Esophagus muscularis mucosa (tissue), 4 donors: ENCODE data around the gene TTC9C. TPM values are rescaled to one million over a fixed set of nuclear protein-coding genes. Genes with fewer than 3 reads are reported as not detected.

Experiments used
- DNase-seq: peaks from one replicate; pipeline ENCODE4 v3.0.0-alpha.2; 2017; ENCODE audit errors: extremely low spot score
- H3K27ac ChIP-seq, 4 donors: fragments of 200-600 bp; sonication (generic); replicated peaks in 1 of 4; 1 replicate in 3 of 4; 2 replicates in 1 of 4; pipeline ENCODE4 v1.5.1; 2016 to 2019; ENCODE audit warnings: mild to moderate bottlenecking in 1 of 4
- H3K27me3 ChIP-seq, 4 donors: fragments of 200-600 bp; sonication (generic); one replicate each; pipeline versions ENCODE4 v1.5.1 to v1.6.0; 2016 to 2019
- H3K36me3 ChIP-seq, 4 donors: fragments of 200-600 bp; sonication (generic); one replicate each; pipeline ENCODE4 v1.5.1; 2016 to 2019
- H3K4me1 ChIP-seq, 4 donors: fragments of 200-600 bp; sonication (generic); one replicate each; pipeline ENCODE4 v1.5.1; 2016 to 2019
- H3K4me3 ChIP-seq, 4 donors: fragments of 200-600 bp; sonication (generic); 1 replicate in 2 of 4; 2 replicates in 2 of 4; pipeline ENCODE4 v1.5.1; 2016 to 2019; ENCODE audit warnings: mild to moderate bottlenecking in 4 of 4, moderate library complexity in 1 of 4
- H3K9me3 ChIP-seq, 4 donors: fragments of 200-600 bp; sonication (generic); 1 replicate in 3 of 4; 2 replicates in 1 of 4; pipeline ENCODE4 v1.5.1; 2016 to 2019
- CTCF ChIP-seq, 3 experiments: fragments of 200-600 bp in 2 of 3; fragments of 450-650 bp in 1 of 3; sonication (generic) in 2 of 3; IDR thresholded peaks; one replicate each; pipeline ENCODE4 v1.5.1; 2017 to 2019; ENCODE audit warnings: antibody characterized with exemption in 3 of 3, mild to moderate bottlenecking in 2 of 3, moderate library complexity in 1 of 3
- EP300 ChIP-seq: sonication (generic); formaldehyde crosslinking; IDR thresholded peaks from one replicate; pipeline ENCODE4 v1.6.1; 2017; ENCODE audit warnings: antibody characterized with exemption
- POLR2A ChIP-seq: fragments of 450-650 bp; IDR thresholded peaks from one replicate; pipeline ENCODE4 v1.6.1; 2017; ENCODE audit warnings: antibody characterized with exemption, moderate library complexity, mild to moderate bottlenecking, low read depth
- POLR2AphosphoS5 ChIP-seq, 2 donors: sonication (generic); formaldehyde crosslinking; IDR thresholded peaks; one replicate each; pipeline ENCODE4 v1.6.1; 2017; ENCODE audit warnings: antibody characterized with exemption in 2 of 2
- WGBS: methylation state at CpG from one replicate; pipeline ENCODE4 v1.1.5; 2018; 5-methylcytosine and 5-hydroxymethylcytosine counted together
- intact Hi-C: fragments of 100-400 bp; cut with DNase I; formaldehyde crosslinking; loops from one replicate; pipeline ENCODE4 v1.15.1; 2023
- total RNA-seq, 4 donors: library from RNA; depleted of rRNA; stranded (reverse); fragments of >200 nt; gene quantifications; one replicate each; pipeline versions ENCODE4 v1.1.0 to v1.2.1, GENCODE V29; 2016

Gene TTC9C
- total RNA-seq, 4 donors from 2014 or later, result 12.9 to 22.9 (median 18.2) TPM

GRCh38 chr11:62706850-62707247 is 21.4 kb upstream of the TTC9C start:
- WGBS, result 77% methylated on average over 8 of the region's 8 CpGs
- Histone ChIP-seq H3K36me3 (peaks cover 8 to 23% (median 18%) of the 10 kb centered on the region in 4 donors), H3K27ac (peak overlapping the region; percentile 78 to 95 (median 86)), H3K4me3 (peak overlapping the region; percentile 69 to 77 (median 74)), H3K27me3 (no peaks in the 10 kb centered on the region), H3K4me1 (peaks cover 34 to 51% (median 44%) of the 10 kb centered on the region in 4 donors), H3K9me3 (no peaks in the 10 kb centered on the region)
- TF ChIP-seq POLR2A, result no peak
- no peak for TF ChIP-seq EP300
- TF ChIP-seq CTCF (IDR thresholded peaks at IDR 0.05), result no peak
- no peak for TF ChIP-seq POLR2AphosphoS5 (IDR thresholded peaks at IDR 0.05)
- intact Hi-C loops, result no loop called here
- no peak for DNase-seq

GRCh38 chr11:62707277-62707861 is 20.9 kb upstream of the TTC9C start, which contains the start of the genes BSCL2 and GNG3:
Gene BSCL2 (minus strand): TSS chr11:62707424. CDS start chr11:62707195, 229 bp downstream.
Gene GNG3 (plus strand): TSS chr11:62707676. CDS start chr11:62708296, 620 bp downstream.
- 72% methylated on average over 7 of the region's 10 CpGs for WGBS
- Histone ChIP-seq H3K27ac (peak within 1 kb of the TSS; percentile 91 to 95 (median 92)), H3K36me3 (peaks cover 13 to 24% (median 22%) of the 10 kb centered on the region in 4 donors), H3K4me1 (peaks cover 34 to 51% (median 44%) of the 10 kb centered on the region in 4 donors), H3K4me3 (peak within 1 kb of the TSS; percentile 70 to 77 (median 74)), H3K27me3 (no peaks in the 10 kb centered on the region), H3K9me3 (no peaks in the 10 kb centered on the region)
- intact Hi-C loops, result no loop called here
- no peak for DNase-seq
- no peak for TF ChIP-seq POLR2A
- no peak for TF ChIP-seq POLR2AphosphoS5 (IDR thresholded peaks at IDR 0.05)
- no peak for TF ChIP-seq EP300
- TF ChIP-seq CTCF (IDR thresholded peaks at IDR 0.05), result no peak

- TF ChIP-seq EP300 (no peak), CTCF (IDR thresholded peaks at IDR 0.05) (no peak), POLR2AphosphoS5 (IDR thresholded peaks at IDR 0.05) (no peak), POLR2A (no peak)
- H3K4me1 ChIP-seq, result peaks cover 34 to 51% (median 44%) of the 10 kb centered on the region in 4 donors
- H3K4me3 ChIP-seq, result peak overlapping the region; percentile 57 to 70 (median 65)
- H3K27me3 ChIP-seq, result no peaks in the 10 kb centered on the region
- DNase-seq, result no peak
- WGBS, result 76% methylated on average over 5 of the region's 5 CpGs
- intact Hi-C loops, result no loop called here
- H3K9me3 ChIP-seq, result no peaks in the 10 kb centered on the region
- peaks cover 17 to 29% (median 28%) of the 10 kb centered on the region in 4 donors for H3K36me3 ChIP-seq
- H3K27ac ChIP-seq, result peak overlapping the region; percentile 91 to 95 (median 92)
Observed at GRCh38 chr11:62708392-62708791, 19.9 kb upstream of the TTC9C start.

- Histone ChIP-seq H3K4me1 (peaks cover 38 to 51% (median 44%) of the 10 kb centered on the region in 4 donors), H3K9me3 (no peaks in the 10 kb centered on the region), H3K4me3 (peak overlapping the region; percentile 57 to 70 (median 65)), H3K27me3 (no peaks in the 10 kb centered on the region), H3K36me3 (peaks cover 17 to 33% (median 32%) of the 10 kb centered on the region in 4 donors), H3K27ac (peak overlapping the region; percentile 91 to 95 (median 92))
- WGBS, result 6% methylated on average over 7 of the region's 7 CpGs
- no peak for TF ChIP-seq CTCF (IDR thresholded peaks at IDR 0.05)
- intact Hi-C loops, result no loop called here
- DNase-seq, result no peak
Observed at GRCh38 chr11:62708793-62709192, 19.5 kb upstream of the TTC9C start.
